GM23248 (cell line): ENCODE results near the gene SCMH1.

Experiments used
- EZH2 ChIP-seq: fragments of 200-600 bp; sonication (generic); IDR thresholded peaks from 2 replicates; pipeline ENCODE4 v1.6.1; 2018; ENCODE audit warnings: antibody characterized with exemption, mild to moderate bottlenecking; ENCODE audit not compliant: insufficient read depth, poor library complexity, severe bottlenecking
- EZH2phosphoT487 ChIP-seq: fragments of 200-600 bp; sonication (generic); IDR thresholded peaks from 2 replicates; pipeline ENCODE4 v1.6.1; 2018; ENCODE audit warnings: antibody characterized with exemption, moderate library complexity, mild to moderate bottlenecking, low read depth; ENCODE audit not compliant: insufficient read depth

GRCh38 chr1:41138549-41138948, 103.6 kb downstream of the SCMH1 start:
- TF ChIP-seq EZH2 = no peak
- no peak for TF ChIP-seq EZH2phosphoT487
